ENCODE data around the gene RPUSD4.

DNA sequence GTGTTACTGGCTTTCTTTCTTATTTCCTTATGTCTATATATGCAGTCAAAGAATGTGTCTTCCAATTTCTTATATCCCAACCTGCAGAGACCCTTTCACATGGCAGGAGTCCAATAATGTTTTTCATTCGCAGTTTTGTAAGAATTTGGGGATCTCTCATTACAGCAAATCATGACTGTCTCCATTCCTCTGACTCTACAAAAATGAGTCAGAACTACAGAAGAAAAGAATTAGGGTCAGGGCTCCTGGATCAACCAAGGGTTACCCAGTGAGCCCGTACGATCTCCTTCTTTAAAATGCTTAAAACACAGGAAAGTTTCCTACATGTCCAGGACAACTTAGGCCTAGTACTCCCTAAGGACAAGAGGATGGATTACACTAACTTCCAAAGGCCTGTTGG is 42.2 kb downstream of the RPUSD4 start:
- TF ChIP-seq EZH2 (IDR thresholded peaks at IDR 0.05; ENCODE audit: borderline replicate concordance, insufficient read depth, low read length, poor library complexity, severe bottlenecking) (no peak), SMC3 (conservative IDR thresholded peaks at IDR 0.05; ENCODE audit: poor library complexity) (no peak), MXI1 (conservative IDR thresholded peaks at IDR 0.05; ENCODE audit: poor library complexity, severe bottlenecking) (no peak), POLR2AphosphoS5 (IDR thresholded peaks at IDR 0.05) (no peak), RAD21 (conservative IDR thresholded peaks at IDR 0.05) (no peak), EP300 (conservative IDR thresholded peaks at IDR 0.05; ENCODE audit: poor library complexity, severe bottlenecking) (no peak)
- TF ChIP-seq, protein P1, sequence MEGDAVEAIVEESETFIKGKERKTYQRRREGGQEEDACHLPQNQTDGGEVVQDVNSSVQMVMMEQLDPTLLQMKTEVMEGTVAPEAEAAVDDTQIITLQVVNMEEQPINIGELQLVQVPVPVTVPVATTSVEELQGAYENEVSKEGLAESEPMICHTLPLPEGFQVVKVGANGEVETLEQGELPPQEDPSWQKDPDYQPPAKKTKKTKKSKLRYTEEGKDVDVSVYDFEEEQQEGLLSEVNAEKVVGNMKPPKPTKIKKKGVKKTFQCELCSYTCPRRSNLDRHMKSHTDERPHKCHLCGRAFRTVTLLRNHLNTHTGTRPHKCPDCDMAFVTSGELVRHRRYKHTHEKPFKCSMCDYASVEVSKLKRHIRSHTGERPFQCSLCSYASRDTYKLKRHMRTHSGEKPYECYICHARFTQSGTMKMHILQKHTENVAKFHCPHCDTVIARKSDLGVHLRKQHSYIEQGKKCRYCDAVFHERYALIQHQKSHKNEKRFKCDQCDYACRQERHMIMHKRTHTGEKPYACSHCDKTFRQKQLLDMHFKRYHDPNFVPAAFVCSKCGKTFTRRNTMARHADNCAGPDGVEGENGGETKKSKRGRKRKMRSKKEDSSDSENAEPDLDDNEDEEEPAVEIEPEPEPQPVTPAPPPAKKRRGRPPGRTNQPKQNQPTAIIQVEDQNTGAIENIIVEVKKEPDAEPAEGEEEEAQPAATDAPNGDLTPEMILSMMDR (IDR thresholded peaks at IDR 0.05; ENCODE audit: poor library complexity, severe bottlenecking) = no peak
- TF ChIP-seq, protein P2, sequence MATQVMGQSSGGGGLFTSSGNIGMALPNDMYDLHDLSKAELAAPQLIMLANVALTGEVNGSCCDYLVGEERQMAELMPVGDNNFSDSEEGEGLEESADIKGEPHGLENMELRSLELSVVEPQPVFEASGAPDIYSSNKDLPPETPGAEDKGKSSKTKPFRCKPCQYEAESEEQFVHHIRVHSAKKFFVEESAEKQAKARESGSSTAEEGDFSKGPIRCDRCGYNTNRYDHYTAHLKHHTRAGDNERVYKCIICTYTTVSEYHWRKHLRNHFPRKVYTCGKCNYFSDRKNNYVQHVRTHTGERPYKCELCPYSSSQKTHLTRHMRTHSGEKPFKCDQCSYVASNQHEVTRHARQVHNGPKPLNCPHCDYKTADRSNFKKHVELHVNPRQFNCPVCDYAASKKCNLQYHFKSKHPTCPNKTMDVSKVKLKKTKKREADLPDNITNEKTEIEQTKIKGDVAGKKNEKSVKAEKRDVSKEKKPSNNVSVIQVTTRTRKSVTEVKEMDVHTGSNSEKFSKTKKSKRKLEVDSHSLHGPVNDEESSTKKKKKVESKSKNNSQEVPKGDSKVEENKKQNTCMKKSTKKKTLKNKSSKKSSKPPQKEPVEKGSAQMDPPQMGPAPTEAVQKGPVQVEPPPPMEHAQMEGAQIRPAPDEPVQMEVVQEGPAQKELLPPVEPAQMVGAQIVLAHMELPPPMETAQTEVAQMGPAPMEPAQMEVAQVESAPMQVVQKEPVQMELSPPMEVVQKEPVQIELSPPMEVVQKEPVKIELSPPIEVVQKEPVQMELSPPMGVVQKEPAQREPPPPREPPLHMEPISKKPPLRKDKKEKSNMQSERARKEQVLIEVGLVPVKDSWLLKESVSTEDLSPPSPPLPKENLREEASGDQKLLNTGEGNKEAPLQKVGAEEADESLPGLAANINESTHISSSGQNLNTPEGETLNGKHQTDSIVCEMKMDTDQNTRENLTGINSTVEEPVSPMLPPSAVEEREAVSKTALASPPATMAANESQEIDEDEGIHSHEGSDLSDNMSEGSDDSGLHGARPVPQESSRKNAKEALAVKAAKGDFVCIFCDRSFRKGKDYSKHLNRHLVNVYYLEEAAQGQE (IDR thresholded peaks at IDR 0.05; ENCODE audit: borderline replicate concordance) = no peak
